Measurements from ENCODE around the gene HSPB6.
A peak's percentile ranks its signal among the peaks of the same experiment; 100 is the strongest.

Gene HSPB6

DNA sequence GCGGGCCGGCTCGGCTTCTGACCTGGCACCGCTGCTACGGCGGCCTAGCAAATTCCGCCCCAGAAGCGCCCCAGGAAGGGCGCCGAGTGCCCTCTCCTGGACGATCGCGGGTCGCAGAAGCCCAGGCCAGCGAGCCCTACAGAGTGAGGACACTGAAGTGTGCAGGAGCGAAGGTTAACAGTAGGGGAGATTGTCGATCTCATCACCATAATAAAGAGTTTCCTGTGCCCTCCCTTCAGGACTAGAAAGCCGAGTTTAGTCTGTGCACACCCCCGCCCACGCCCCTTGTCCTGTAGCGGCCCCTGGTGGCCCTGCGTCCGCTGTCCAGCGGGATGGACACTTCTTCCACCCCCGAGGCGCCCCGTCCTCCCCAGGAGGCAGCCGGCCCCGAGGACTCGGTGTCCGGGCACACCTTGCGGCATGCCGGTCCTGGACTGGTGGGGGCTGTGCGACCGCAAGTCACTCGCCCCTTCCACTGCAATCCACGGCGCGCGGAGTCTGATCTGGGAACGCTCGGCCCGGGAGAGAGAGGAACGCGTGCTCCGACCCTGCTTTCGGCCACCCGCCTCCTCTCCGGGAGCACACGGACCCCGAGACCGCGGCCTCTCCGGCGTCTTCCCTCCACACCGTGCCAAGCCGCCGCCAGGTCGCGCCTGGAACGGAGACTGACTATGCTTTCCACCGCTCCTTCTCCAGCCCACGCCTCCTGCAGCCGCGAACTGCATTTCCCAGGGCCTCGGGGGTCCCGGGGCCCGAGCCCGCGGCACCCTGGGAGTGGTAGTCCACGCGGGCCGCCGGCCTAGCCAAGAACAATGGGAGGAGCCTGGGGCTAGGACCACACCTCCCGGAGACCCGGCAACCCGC, 39.8 kb downstream of the HSPB6 start:
- peak overlapping the region; percentile 54 for H3K27ac ChIP-seq (ENCODE audit: low read depth, low read length)
- H3K9ac ChIP-seq (ENCODE audit: low read length): peak overlapping the region; percentile 72
- no peaks in the 10 kb centered on the region for H3K27me3 ChIP-seq (ENCODE audit: low read length)
- peak overlapping the region; percentile 66 for H2AFZ ChIP-seq (ENCODE audit: low read depth, low read length, severe bottlenecking)
- H3K36me3 ChIP-seq (ENCODE audit: low read length): no peaks in the 10 kb centered on the region
- H3K9me3 ChIP-seq (ENCODE audit: insufficient read depth, low read length): no peaks in the 10 kb centered on the region
- H4K20me1 ChIP-seq (ENCODE audit: low read depth, low read length): no peaks in the 10 kb centered on the region
- H3K79me2 ChIP-seq (ENCODE audit: insufficient read depth, low read length): peaks cover 22% of the 10 kb centered on the region
- peak overlapping the region; percentile 74 for H3K4me2 ChIP-seq (ENCODE audit: low read depth, low read length, poor library complexity, severe bottlenecking)
- TF ChIP-seq CTCF (IDR thresholded peaks at IDR 0.05; ENCODE audit: insufficient read depth, low read length, poor library complexity, severe bottlenecking) (peak; percentile 85), EZH2phosphoT487 (conservative IDR thresholded peaks at IDR 0.05; ENCODE audit: low read length) (no peak)
- H3K4me3 ChIP-seq (ENCODE audit: insufficient read depth, low read length, poor library complexity, severe bottlenecking): peak overlapping the region; percentile 64
- no peaks in the 10 kb centered on the region for H3F3A ChIP-seq (ENCODE audit: insufficient read depth)
- H3K9me2 ChIP-seq (replicated peaks; ENCODE audit: insufficient read depth, low read length): no peaks in the 10 kb centered on the region

DNA sequence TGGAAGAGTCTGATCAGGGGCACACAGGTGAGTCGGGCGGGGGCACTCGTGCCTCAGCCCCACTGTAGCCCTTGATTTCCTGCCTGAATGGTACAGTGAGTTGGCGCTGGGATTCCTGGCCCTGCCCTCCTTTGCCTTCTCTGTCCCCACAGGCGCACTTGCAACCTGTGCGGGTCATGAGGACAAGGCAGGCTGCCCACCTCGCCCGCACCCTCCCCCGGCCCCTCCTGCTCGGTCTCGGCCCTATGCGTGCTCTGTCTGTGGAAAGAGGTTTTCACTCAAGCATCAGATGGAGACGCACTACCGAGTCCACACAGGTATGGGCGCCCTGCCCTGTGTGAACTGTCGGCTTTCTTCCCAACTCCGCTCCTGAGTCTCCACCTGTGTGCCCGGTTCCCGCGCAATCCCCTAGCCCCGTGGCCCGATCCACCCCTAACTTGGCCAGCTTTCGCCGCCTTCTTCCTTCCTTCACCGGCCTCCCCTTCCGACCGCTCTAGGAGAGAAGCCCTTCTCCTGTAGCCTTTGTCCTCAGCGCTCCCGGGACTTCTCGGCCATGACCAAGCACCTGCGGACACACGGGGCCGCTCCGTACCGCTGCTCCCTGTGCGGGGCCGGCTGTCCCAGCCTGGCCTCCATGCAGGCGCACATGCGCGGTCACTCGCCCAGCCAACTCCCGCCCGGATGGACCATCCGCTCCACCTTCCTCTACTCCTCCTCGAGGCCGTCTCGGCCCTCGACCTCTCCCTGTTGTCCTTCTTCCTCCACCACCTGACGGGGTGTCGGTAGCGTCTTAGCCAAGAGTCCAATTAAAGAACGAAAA, 40.6 kb downstream of the HSPB6 start:
- Histone ChIP-seq H3K9me3 (ENCODE audit: insufficient read depth, low read length) (no peaks in the 10 kb centered on the region), H3K27ac (ENCODE audit: low read depth, low read length) (0 out of 2 replicates have a peak overlapping the region, but pooled peaks have one; percentile 54), H4K20me1 (ENCODE audit: low read depth, low read length) (no peaks in the 10 kb centered on the region), H3F3A (ENCODE audit: insufficient read depth) (no peaks in the 10 kb centered on the region), H3K79me2 (ENCODE audit: insufficient read depth, low read length) (peaks cover 22% of the 10 kb centered on the region), H3K9ac (ENCODE audit: low read length) (peak overlapping the region; percentile 72), H3K4me2 (ENCODE audit: low read depth, low read length, poor library complexity, severe bottlenecking) (peak overlapping the region; percentile 74), H2AFZ (ENCODE audit: low read depth, low read length, severe bottlenecking) (peak overlapping the region; percentile 66), H3K4me3 (ENCODE audit: insufficient read depth, low read length, poor library complexity, severe bottlenecking) (peak overlapping the region; percentile 64), H3K27me3 (ENCODE audit: low read length) (no peaks in the 10 kb centered on the region), H3K36me3 (ENCODE audit: low read length) (no peaks in the 10 kb centered on the region), H3K9me2 (replicated peaks; ENCODE audit: insufficient read depth, low read length) (no peaks in the 10 kb centered on the region)
- no peak for TF ChIP-seq EZH2phosphoT487 (conservative IDR thresholded peaks at IDR 0.05; ENCODE audit: low read length)
- TF ChIP-seq CTCF (IDR thresholded peaks at IDR 0.05; ENCODE audit: insufficient read depth, low read length, poor library complexity, severe bottlenecking): no peak

GRCh38 chr19:35715355-35715809, 41.4 kb downstream of the HSPB6 start:
- peaks cover 22% of the 10 kb centered on the region for H3K79me2 ChIP-seq (ENCODE audit: insufficient read depth, low read length)
- peak overlapping the region; percentile 74 for H3K4me2 ChIP-seq (ENCODE audit: low read depth, low read length, poor library complexity, severe bottlenecking)
- no peaks in the 10 kb centered on the region for H3K27me3 ChIP-seq (ENCODE audit: low read length)
- no peaks in the 10 kb centered on the region for H4K20me1 ChIP-seq (ENCODE audit: low read depth, low read length)
- no peak for TF ChIP-seq CTCF (IDR thresholded peaks at IDR 0.05; ENCODE audit: insufficient read depth, low read length, poor library complexity, severe bottlenecking)
- TF ChIP-seq EZH2phosphoT487 (conservative IDR thresholded peaks at IDR 0.05; ENCODE audit: low read length): no peak
- H3F3A ChIP-seq (ENCODE audit: insufficient read depth): no peaks in the 10 kb centered on the region
- no peak overlapping the region for H2AFZ ChIP-seq (ENCODE audit: low read depth, low read length, severe bottlenecking)
- no peak overlapping the region for H3K9ac ChIP-seq (ENCODE audit: low read length)
- no peaks in the 10 kb centered on the region for H3K9me2 ChIP-seq (replicated peaks; ENCODE audit: insufficient read depth, low read length)
- no peak overlapping the region for H3K27ac ChIP-seq (ENCODE audit: low read depth, low read length)
- no peaks in the 10 kb centered on the region for H3K36me3 ChIP-seq (ENCODE audit: low read length)
- H3K9me3 ChIP-seq (ENCODE audit: insufficient read depth, low read length): no peaks in the 10 kb centered on the region
- H3K4me3 ChIP-seq (ENCODE audit: insufficient read depth, low read length, poor library complexity, severe bottlenecking): no peak overlapping the region

All from SU-DHL-6 (cell line).